ENCODE measurements around the gene TMEM217.

TMEM217 gene

DNA sequence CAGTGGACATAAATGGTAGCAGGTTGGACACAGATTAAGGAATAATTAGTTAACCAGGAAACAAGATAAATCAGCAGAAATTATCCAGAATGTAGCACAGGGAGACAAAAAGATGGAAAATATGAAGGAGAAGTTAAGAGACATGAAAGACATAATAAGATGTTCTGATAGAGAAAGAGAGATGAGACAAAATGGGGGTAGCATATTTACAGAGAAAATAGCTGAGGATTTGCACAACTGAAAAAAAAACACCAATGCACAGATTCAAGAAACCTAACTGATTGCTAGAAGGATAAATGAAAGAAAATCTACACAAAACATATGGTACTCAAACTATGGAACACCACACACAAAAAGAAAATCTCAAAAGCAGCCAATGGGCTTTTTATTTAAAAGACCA, 35.0 kb downstream of the TMEM217 start:
- in situ Hi-C loops (cut with HindIII; ENCODE audit: low sequenced_read_pairs) = no loop called here
- H3K4me3 ChIP-seq (ENCODE audit: low read depth, low read length) = peak overlapping the region; percentile 51
- TF ChIP-seq CTCF (IDR thresholded peaks at IDR 0.05; ENCODE audit: low read depth, low read length) = no peak

GRCh38 chr6:37222125-37222967, 35.6 kb downstream of the TMEM217 start:
- peak; percentile 92 for DNase-seq (ENCODE audit: low read depth, low spot score)
- peak overlapping the region; percentile 51 for H3K4me3 ChIP-seq (ENCODE audit: low read depth, low read length)
- in situ Hi-C loops (cut with HindIII; ENCODE audit: low sequenced_read_pairs) = no loop called here
- no peak for TF ChIP-seq CTCF (IDR thresholded peaks at IDR 0.05; ENCODE audit: low read depth, low read length)

More for the DNA sequence above, 35.0 kb downstream of the TMEM217 start:
- DNase-seq (ENCODE audit: low read depth, low spot score) = no peak

DNA sequence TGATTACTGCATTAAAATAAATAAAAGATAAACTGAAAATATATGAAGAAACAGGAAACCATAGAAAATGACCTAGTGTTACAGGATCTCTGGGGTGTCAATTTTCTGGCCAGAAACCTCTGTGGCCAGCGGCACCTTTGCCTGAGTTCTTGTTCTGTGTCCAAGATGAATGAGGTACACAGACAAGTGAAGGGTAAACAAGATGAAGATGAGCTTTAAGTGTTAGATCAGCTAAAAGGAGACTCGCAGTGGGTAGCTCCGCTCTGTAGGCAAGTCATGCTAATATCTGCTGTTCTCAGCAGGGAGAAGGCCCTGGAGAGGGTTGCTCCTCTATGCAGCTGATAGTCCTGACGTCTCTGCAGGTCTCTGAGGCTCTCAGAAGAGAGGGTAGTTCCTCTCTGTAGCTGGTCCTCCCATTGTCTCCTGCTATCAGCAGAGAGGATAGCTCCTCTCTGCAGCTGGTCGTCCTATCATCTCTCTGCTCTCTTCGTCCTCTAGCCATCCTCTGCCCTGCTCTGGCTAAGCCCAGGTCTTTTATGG, 36.3 kb downstream of the TMEM217 start:
- no peak for DNase-seq (ENCODE audit: low read depth, low spot score)
- in situ Hi-C loops (cut with HindIII; ENCODE audit: low sequenced_read_pairs) = no loop called here
- H3K4me3 ChIP-seq (ENCODE audit: low read depth, low read length) = peak overlapping the region; percentile 51
- no peak for TF ChIP-seq CTCF (IDR thresholded peaks at IDR 0.05; ENCODE audit: low read depth, low read length)

- in situ Hi-C loops (cut with HindIII; ENCODE audit: low sequenced_read_pairs) = no loop called here
- H3K4me3 ChIP-seq (ENCODE audit: low read depth, low read length) = no peak overlapping the region
- no peak for TF ChIP-seq CTCF (IDR thresholded peaks at IDR 0.05; ENCODE audit: low read depth, low read length)
- DNase-seq (ENCODE audit: low read depth, low spot score) = no peak
Observed at GRCh38 chr6:37218511-37218910, 39.4 kb downstream of the TMEM217 start.

DNA sequence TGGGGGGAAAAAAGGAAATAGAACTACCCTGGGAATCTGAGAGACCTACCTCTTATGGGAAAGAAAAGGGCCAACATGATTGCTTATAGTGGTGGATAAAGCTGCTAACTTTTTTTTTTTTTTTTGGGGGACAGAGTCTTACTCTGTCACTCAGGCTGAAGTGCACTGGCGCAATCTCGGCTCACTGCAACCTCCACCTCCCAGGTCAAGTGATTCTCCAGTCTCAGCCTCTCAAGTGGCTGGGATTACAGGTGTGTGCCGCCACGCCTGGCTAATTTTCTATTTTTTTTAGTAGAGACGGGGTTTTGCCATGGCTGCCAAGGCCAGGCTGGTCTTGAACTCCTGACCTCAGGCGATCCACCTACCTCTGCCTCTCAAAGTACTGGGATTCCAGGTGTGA, 39.9 kb downstream of the TMEM217 start:
- H3K4me3 ChIP-seq (ENCODE audit: low read depth, low read length) = no peak overlapping the region
- no peak for DNase-seq (ENCODE audit: low read depth, low spot score)
- no peak for TF ChIP-seq CTCF (IDR thresholded peaks at IDR 0.05; ENCODE audit: low read depth, low read length)
- in situ Hi-C loops (cut with HindIII; ENCODE audit: low sequenced_read_pairs) = no loop called here

- DNase-seq (ENCODE audit: low read depth, low spot score) = no peak
- in situ Hi-C loops (cut with HindIII; ENCODE audit: low sequenced_read_pairs) = no loop called here
- H3K4me3 ChIP-seq (ENCODE audit: low read depth, low read length) = no peak overlapping the region
- no peak for TF ChIP-seq CTCF (IDR thresholded peaks at IDR 0.05; ENCODE audit: low read depth, low read length)
Observed at GRCh38 chr6:37212268-37212667, 45.7 kb downstream of the TMEM217 start.
